GM04503 (cell line): ENCODE measurements around the gene DPY19L3.
"Not testable (repeated sequence)": the region's sequence is repeated elsewhere in the genome, so short reads cannot be mapped to it uniquely, and the experiment has no call there.

Experiments used
- DNase-seq: peaks from one replicate; pipeline ENCODE4 v3.0.0-alpha.2; 2012; ENCODE audit warnings: low read depth

The DPY19L3 gene, protein sequence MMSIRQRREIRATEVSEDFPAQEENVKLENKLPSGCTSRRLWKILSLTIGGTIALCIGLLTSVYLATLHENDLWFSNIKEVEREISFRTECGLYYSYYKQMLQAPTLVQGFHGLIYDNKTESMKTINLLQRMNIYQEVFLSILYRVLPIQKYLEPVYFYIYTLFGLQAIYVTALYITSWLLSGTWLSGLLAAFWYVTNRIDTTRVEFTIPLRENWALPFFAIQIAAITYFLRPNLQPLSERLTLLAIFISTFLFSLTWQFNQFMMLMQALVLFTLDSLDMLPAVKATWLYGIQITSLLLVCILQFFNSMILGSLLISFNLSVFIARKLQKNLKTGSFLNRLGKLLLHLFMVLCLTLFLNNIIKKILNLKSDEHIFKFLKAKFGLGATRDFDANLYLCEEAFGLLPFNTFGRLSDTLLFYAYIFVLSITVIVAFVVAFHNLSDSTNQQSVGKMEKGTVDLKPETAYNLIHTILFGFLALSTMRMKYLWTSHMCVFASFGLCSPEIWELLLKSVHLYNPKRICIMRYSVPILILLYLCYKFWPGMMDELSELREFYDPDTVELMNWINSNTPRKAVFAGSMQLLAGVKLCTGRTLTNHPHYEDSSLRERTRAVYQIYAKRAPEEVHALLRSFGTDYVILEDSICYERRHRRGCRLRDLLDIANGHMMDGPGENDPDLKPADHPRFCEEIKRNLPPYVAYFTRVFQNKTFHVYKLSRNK

DNA sequence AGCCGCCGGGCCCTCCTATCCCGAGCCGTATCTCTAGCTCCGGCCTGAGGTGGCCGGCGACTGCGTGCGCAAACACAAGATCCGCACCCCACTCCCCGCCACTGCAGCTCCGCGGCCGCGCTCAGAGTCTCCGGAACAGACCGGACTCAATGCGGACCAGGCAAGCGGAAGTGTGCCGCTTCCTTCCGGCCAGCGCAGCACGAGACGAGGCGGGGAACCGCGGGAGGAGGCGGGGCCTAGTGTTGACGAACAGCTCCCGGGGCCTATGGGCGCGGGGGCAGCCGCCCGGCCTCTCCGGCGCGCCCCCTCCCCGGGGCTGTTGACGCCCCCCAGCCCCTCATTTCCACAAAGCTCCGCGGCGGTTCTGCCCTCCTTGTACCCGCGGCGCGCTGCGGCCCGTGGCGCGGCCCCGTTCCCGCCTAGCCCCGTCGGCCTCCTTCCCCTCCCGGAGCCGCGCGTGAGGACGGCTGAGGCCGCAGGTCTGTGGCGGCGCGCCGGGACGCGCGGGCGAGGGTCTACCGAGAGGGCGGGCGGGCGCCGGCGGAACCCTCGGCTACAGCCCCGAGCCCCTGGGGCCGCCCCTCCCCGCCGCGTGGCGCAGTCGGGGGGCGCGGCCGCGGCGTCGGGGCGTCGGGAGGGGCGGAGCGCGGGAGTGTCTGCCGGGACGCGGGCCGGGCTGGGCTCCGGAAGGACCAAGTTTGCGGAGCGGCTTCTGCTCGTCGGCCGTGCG lies at the start of gene DPY19L3:
DPY19L3 (plus strand) TSS at position 340 of the 730 bp plus-strand sequence. CDS start 2,484 bp downstream, outside the sequence.
- DNase-seq = peak; percentile 51

DNA sequence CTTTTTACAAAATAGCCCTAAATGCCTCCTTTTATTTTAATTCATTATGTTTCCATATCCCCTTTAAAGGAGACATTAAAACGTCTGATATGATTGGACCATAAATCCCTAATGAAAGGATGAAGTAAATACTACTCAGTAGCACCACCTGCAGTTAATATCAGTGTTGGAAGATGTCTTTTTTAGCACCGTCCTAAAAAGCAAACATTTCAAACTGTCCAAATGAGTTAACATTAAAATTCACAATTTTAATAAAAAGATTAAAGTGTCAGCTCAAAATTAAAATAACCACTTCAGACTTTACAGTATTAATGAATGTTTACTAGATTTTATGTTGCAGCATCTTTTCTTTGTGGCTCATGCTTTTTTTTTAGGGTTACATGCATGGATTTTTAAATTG lies 47.9 kb upstream of the DPY19L3 start:
- no peak for DNase-seq

DNA sequence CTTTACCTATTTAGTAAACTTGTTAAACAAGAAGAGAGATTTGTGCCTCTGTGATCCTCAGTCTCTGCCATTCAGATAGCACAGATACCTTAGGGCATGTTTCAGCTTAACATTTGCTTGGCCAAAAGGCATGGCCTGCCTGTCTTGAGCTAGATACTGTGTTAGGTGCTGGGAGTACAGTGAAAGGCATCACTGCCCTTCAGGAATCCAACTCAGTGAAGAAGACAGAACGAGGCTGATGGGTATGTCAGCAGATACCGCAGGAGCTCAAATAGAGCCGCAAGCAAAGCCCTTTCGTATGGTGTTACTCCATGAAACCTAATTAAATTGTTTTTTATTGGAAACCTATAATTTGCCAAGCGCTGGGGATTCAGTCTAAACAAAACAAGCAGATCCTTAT lies 47.2 kb upstream of the DPY19L3 start:
- DNase-seq = no peak

DNA sequence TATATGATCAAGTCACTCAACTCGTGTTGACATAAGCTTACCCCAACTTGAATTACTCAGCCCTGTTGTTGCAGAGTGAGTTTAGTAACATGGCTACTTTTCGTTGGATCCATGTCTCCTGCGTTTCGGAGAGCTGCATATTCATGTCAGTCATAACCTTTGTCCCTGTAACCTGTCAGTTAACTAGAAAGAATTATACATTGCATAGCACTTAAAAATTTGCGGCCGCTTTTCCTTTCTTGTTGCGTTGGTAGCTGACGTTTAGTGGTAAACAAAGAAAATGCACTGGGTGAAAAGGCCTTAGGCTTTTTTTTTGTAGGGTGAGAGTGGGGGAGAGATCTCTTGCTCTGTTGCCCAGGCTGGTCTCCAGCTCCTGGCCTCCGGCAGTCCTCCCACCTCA lies 46.0 kb upstream of the DPY19L3 start:
- DNase-seq = no peak

DNA sequence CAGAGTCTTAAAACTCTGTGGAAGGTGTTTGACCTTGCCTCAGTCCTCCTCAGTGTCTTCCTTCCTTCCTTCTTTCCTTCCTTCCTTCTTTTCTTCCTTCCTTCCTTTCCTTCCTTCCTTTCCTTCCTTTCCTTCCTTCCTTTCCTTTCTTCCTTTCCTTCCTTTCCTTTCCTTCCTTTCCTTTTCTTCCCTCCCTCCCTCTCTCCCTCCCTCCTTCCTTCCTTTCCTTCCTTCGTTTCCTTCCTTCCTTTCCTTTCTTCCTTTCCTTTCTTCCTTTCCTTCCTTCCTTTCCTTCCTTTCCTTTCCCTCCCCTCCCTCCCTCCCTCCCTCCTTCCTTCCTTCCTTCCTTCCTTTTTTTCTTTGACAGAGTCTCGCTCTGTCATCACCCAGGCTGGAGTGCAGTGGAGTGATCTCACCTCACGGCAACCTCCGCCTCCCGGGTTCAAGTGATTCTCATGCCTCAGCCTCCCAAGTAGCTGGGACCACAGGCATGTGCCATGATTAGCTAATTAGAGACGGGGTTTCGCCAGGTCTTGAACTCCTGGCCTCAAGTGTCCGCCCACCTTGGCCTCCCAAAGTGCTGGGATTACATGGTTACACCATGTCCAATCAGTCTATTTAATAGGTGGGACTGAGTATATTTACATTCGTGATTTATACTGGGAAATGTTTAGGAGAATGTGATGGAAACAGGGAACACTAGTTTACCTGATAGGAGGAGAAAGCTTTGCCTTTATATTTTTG lies 43.8 kb upstream of the DPY19L3 start:
- DNase-seq = no peak

DNA sequence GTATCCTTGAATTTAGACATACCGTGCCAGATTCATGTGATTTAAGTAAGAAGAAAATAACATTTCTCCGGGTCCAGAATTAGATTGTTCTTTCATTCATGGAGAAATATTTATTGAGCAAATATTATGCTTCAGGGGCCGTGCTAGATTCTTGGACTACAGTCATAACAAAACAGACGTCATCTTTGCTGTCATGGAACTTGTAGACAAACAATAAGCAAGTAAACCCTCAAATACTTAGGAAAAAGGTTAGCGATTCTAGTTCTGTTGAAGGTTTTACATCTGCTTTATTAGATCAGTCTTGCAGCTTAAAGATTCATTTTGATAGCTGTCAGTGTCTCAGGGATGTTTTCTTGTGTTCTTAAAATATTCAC lies 43.3 kb upstream of the DPY19L3 start:
- no peak for DNase-seq

DNA sequence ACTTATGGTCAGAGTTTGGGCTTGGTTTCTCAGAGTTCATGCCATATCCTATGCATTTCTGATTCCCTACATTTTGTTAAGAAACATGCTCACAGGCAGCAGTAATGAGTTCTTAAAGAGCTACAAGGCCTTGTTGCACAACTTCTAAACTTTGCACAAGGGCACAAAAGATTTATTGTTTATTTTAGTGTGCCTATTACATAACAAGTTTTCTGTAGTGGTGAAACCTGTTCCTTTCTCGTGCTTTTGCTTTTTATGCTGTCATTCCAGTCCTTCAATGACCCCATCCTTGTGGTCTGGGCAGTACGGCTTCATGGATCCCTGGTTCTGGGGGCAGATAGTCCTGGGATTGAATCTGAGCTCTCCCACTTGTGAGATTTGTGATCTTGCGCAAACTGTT lies 42.4 kb upstream of the DPY19L3 start:
- DNase-seq = no peak

DNA sequence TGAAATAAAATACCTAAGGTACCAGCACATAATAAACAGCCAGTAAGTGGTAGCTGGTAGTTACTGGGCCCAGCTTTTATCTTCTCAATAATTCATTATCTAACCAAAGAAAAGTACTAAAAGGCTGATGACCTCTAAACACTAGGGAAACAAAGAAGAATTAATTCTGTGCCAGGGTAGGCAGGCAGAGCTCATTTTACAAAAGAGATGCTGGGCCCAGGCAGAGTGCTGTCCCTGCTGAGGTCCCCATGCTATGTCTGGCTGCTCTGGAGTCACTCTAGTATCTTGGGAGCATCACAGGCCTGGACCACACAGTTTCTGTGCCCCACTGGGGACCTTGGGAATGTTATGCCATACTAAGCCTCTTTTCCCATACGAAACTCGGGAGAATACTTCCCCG lies 41.9 kb upstream of the DPY19L3 start:
- no peak for DNase-seq

DNA sequence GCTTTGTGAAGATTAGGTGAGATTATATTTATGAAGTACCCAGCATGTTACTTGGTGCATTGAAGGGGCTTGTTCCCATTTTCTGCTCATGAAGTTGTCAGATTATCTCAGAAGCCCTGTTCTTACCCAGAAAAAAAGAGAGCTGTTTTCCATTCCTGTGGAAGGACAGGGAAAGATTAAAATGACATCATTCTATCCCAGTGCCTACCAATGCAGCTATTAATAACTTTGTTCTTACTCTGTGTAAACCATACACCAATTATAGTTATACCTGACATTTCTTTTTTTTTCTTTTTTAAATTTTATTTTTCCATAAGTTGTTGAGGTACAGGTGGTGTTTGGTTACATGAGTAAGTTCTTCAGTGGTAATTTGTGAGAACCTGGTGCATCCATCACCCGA lies 41.5 kb upstream of the DPY19L3 start:
- DNase-seq = no peak

DNA sequence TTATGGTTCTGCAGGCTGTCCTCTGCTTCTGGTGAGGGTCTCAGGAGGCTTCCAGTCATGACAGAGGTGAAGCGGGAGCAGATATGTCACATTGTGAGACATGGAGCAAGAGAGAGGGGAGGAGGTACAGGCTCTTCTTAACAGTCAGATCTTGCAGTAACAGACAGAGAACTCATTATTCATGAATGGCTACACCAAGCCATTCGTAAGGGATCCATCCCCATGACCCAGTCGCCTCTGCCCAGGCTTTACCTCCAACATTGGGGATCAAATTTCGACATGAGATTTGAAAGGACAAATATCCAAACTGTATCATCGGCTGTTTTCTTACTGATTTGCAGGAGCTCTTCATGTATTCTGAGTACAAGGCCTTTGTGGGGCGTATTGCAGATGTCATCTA lies 38.5 kb upstream of the DPY19L3 start:
- no peak for DNase-seq

DNA sequence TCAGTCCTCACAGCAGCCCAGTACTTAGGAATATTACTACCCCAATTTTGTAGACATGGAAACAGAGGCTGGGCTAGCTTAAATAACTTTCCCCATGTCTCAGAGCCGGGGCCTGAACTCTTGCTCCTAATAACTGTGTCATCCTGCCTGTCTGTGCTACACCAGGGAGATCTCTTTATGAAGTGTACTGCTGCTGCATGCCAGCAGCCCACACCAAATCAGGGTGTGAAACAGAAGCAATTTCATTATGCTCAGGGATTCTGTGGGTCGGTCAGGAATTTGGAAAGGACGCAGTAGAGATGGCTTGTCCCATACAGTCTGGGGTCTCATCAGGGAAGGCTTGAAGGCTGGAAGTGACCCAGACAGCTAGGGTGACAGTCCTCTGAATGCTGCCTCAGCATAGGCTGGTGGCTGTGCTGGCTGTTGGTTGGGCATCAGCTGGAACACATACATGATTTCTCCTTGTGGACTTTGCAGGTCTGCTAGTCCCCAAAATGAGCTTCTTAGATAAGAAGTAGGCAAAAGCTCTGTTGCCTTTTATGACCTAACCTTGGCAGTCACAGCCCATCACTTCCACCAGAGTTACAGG lies 37.5 kb upstream of the DPY19L3 start:
- no peak for DNase-seq

DNA sequence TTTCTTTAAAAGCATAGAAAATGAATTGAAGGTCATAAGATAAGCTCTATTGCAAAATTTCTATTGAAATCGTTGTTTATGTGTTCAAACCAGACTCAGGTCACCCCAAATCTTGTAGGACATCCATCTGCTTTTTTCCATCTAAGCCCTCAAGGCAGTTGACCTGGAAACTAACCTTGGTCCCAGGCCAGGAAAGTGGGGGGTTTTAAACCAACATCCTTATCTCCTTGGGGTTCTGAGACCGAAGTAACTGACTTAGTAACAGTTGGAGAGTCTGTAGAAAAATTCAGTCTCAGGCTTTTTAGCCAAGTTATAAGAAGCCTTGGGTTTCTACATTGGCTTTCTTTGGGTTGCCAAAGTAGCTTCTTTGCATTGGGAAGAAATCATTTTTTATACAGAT lies 36.8 kb upstream of the DPY19L3 start:
- no peak for DNase-seq

DNA sequence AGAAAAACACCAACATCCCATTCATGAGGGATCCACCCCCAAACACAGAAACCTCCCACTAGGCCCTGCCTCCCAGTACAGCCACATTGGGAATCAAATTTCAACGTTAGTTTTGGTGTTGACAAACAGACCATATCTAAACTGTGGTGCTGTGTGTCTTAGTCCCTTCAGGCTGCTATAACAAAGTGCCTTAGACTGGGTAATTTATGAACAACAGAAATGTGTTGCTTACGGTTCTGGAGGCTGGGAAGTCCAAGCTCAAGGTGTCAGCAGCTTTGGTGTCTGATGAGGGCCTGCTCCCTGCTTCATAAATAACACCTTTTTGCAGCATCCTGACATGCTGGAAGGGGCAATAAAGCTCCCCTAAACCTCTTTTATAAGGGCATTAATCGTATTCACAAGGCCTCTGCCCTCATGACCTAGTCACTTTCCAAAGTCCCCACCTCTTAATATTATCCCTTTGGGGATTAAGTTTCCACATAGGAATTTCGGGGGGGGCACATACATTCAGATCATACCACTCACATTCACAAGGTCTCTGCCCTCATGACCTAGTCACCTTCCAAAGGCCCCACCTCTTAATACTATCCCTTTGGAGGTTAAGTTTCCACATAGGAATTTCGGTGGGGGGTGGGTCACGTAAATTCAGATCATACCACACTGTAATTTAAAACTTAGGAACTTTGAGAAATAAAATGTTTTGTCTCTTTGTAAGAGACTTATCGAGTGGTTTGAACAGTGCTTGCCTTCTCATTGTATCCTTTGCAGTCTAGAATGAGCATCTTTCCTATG lies 32.6 kb upstream of the DPY19L3 start:
- DNase-seq = no peak

DNA sequence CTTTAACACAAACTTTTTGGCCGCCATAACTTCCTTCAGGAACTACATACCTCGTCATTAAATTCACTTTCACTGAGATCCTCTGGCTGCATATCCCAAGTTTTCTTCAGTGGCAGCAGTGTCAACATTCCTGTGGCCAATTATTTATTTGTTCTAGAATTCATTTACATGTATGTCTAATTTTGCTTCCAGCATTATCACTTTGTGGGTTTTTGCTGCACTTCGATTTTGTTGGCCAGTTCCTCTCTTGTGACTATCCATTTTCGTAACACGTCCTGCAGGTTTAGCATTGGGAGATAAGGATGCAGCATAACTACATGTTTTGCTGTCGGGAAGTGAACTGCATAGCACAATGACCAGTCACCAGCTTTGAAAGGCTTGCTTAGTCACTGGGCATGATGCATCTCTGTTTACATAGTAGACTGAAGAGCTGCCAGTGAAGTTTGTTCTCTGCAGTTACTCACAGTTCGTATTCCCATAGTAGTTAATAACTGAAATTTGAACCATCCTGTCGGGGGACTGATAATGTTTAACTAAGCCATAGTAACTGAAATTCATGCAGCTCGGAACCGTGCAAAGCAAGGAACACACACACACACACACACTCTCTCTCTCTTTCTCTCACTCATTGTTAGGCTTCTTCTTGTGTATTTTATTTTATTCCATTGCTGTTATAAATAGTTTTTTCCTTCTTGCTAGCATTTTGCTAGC lies 31.8 kb upstream of the DPY19L3 start:
- peak; percentile 97 for DNase-seq

DNA sequence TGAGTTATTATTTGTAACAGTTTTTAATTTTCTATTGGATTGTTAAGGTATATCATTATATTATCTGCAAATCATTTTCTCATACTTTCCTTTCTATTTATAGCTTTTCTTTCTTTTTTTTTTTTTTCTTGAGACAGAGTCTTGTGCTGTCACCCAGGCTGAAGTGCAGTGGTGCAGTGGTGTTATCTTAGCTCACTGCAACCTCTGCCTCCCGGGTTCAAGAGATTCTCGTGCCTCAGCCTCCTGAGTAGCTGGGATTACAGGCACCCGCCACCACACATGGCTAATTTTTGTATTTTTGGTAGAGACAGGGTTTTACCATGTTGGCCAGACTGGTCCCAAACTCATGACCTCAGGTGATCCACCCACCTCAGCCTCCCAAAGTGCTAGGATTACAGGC lies 31.2 kb upstream of the DPY19L3 start:
- not testable (repeated sequence) for DNase-seq

DNA sequence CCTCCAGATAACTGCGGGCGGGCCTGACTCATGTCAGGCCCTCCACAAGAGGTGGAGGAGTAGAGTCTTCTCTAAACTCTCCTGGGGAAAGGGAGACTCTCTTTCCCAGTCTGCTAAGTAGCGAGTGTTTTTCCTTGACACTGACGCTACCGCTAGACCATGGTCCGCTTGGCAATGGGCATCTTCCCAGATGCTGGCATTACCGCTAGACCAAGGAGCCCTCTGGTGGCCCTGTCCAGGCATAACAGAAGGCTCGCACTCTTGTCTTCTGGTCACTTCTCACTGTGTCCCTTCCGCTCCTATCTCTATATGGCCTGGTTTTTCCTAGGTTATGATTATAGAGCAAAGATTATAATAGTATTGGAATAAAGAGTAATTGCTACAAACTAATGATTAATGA lies 28.5 kb upstream of the DPY19L3 start:
- DNase-seq = not testable (repeated sequence)

DNA sequence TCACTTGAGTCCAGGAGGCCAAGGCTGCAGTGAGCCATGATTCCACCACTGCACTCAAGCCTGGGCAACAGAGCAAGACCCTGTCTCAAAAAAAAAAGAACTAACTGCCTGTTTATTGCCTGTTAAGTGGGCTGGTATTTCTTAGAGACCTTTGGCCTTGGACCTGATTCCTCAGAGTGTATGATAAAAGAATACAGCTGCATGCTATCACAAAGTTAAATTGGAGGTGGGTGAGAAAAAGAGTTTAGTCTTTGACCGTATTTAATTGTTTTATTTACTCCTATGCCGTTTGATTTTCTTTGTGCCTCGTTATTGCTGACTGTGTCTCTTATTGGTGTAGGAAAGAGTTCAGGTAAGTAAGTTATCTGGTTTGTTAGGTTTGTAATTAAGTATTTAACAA lies 25.3 kb upstream of the DPY19L3 start:
- DNase-seq = no peak

DNA sequence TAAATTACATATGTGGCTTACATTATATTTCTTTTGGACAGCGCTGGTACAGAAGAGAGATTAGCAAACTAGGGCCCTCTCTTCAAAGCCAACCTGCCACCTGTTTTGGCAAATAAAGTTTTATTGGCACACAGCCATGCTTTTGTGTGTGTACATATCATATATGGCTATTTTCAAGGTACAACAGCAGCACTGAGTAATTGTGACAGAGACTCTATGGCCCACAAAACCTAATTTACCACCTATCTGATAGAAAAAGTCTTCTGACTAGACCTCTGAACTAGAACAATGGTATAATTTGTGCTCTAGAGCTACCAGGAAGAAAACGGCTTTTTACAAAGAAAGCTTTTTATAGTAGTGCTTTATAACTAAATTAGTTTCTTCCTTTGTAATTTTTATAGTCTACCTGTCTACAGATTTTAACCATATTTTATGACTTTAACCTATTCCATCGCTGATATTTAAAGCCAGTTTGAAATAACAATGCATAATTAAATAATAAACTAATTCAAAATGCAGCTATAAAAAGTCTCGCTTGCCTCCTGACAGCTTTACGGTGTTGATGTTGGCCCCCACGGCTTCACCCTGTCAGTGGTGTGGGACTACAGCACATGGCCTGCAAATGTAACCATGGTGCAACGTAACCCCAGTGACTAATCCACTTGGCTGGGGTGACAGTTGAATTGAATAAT lies 17.7 kb upstream of the DPY19L3 start:
- DNase-seq = peak; percentile 54

DNA sequence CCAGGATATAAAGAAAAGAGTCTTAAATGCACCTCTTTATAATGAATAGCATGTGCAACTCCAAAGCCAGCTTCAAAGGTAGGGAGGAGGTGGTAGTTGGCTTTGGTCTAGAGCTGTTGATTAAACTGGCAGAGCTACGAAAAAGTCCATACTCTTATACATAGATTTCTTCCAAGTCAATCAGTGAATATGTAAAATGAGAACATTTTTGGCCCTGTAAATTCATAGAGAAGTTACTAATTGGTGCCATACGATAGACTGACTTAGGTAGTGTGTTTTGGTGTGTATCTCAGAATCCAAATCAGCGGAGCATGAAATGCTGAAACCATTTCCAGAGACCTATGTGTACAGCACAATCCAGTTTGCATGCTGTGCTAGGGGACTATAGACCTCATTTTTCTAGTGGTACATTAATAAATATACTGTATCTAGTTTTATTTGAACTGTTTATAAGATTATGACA lies 17.1 kb upstream of the DPY19L3 start:
- no peak for DNase-seq

DNA sequence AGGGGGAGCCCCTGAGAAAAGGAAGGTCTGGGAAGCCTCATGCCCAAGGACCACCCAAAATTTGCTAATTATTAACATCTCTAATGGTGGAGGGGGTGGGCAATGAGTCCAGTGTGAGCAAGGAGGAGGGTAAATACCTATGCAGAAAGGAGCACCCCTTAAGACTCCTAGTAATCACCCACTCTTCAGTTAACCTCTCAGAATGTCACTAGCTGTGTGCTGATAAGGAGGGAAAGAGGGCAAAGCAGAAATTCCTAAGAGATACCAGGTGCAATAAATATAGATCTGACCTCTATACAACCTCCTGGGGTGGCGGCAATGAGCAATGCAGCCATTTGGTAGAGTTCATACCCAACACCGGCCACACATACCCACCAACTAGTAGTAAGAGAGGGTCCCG lies 12.7 kb upstream of the DPY19L3 start:
- no peak for DNase-seq
